Globus pallidus (tissue), 1 donor: Measurements from ENCODE around the gene DNAI2.

ENCODE experiments used
- DNase-seq: peaks from one replicate; pipeline ENCODE4 v3.0.0-alpha.2; 2015; ENCODE audit warnings: low spot score

The DNAI2 gene

DNA sequence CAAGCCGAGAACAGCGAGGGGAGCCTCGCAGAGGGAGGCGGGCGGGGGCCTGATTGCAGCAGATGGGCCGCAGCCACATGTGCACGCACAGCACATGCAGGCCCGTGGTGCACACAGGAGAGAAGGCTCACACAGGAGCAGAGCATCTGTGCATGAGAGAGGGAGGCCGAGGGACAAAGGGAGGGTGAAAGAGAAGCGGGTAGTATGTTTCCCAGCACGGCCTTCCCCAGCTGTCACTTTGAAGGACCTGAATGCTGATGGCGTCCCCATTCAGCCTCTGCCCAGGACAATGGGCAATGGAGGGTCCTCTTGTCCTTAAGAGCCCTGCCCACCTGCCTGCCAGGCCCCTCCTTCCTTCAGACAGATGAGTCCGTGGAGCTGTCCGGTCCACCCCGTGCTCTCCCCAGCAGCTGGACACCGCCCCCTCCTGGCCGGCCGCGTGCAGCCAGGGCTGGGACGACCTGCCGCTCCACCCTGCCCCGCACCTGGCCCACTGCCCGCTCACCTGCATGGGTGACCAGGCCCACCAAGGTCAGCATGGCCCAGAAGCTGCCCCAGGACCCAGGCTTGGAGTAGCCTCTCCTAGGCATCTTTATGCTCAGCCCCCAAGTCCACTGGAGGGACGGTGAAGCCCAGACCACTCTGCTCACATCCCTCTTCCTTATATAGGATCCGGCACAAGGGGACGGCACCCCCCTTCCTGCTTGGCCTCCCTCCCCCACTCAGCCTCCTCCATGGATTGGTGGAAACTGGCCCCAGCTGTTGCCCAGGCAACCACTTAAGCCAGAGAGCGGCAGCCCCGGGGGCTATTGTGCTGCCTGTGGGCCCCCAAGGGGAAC lies 87.4 kb downstream of the DNAI2 start, which contains the start of gene BTBD17:
BTBD17 (minus strand) TSS at position 639 of the 839 bp plus-strand sequence; CDS start at position 590, 49 bp downstream.
- DNase-seq, result peak; percentile 78

DNA sequence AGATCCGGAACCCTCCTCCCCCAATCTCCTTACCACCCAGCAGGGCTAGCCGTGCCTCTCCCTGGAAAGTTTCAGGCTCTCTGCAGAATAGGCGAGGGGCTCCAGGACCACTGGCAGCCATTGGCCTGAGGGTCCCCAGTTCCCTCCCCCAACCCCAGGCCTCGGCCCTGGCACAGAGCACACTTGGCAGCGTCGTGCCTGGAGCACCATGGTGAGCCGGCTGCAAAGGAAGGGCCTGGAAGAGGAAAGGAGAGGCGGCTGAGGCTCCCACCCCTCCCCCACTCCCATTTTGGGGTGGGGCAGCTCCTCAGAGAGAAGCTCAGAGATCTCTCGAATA lies 88.0 kb downstream of the DNAI2 start:
- DNase-seq, result no peak

DNA sequence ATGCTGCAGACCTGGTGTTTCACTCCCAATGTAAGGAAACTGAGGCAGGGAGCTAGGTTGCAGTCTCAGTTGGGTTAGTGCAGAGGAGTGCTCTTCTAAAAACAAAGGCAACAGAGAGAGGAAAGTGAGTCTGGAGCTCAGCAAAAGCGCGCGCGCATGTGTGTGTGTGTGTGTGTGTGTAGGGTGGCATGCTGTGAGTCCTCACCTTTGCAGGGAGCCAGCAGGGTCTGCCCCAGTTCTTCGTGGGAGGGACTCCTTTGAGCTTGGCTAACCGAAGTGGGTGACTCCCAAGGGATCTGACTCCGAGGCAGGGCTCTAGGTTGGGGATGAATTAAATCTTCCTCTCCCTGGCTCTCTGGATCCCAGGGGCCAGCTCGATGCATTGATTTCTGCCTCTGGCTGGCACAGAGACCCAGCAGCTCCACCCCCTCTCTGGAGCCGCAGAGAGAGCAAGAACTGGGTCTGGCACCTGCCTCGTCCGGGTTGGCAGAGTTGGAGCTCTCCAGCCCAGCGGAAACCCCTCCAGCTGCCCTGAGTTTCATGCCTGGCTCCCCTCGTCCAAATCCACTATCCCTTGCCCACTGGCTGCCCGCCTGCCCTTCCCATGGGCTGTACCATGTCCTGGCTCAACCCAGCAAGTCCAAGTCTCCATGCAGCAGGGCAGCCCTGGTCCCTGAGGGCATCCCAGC lies 88.9 kb downstream of the DNAI2 start:
- DNase-seq, result peak; percentile 58
